NCI-H2029 treated with DMSO at 0.1 percent for 48 hours (cell line): Measurements from ENCODE around the gene EYS.
"Not testable (repeated sequence)": the region's sequence is repeated elsewhere in the genome, so short reads cannot be mapped to it uniquely, and the experiment has no call there.

Source experiments
- DNase-seq: peaks from one replicate; lab custom pipeline; 2025; lab: John Stamatoyannopoulos, UW

The EYS gene

DNA sequence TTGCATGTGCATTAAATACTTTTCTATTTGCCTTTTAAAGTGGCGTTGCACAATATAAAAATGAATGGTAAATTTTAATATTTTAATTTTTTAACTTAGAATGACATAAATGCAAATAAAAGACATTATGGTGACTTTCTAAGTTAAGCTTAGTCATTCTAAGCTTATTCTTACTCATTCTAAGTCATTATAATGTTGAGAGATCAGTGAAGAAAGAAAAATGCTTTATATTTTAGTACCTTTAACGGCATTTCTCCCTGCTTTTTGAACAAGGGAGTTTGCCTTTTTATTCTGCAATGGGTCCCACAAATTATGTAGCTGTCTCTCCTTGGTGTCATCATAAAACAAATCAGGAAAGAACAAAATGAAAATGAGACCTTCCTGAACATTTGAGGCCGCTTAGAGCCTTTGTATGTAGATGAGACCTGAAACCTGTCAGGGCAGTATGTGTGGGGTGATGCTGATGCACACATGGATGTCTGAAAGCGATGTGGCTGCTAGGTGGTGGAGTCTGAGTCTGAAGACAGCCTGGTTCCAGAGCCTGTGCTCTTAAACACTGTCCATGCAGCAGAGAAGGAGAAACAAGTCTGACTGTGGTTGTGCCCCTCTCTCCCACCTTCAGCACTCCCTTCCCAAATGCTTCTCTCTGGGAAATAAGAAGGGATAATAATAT lies 1913.4 kb downstream of the EYS start:
- DNase-seq: no peak

DNA sequence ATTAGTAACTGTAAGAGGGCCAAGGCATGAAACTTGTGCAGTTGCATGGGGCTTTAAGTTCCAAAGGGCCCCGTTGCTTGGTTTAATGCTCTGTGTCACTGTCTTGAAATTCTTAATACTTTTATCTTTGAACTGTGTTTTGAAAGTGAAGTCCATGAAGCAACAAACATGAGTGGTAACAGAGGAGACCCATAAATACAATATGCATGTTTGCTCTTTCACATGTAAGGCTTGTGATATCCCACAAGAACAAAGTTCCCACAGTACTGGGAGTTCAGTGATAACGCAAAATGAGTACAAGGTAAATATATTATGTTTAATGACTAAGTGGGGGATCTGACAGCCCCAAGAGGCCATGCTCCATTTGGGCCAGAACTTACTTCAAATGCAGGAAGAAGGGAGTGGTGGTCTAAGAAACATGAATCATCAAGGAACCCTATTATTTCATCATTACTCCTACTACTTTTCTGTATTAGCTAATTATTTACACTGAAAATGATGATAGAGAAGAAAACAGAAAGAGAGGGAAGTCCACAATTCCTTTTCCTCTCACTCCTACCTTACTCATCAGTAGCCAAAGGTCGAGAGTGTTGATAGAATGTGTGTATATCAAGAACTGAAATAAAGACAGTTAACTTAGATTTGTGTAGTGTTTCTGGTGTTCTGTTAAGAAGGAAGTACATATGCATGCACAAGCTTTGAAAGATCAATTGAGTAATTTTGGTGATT lies 1914.1 kb downstream of the EYS start:
- DNase-seq: no peak

DNA sequence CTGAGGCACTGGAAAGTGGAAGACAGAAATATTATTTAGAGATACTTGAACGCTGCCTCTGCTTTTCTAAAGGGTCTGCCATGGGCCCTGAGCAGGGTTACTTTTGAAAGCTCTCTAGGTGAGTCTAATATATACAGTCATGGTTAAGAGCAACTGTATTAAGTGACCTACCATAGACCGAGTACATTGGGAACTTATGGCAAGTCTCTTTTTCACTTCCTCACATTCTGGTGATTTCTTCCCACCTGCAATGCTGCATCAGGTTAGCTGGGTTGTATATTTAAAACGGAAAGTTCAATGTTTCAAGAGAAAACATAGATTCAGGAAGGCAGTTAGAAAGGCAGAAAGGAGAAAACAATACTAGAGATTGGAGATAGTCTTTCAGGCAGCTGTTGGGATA lies 1916.7 kb downstream of the EYS start:
- DNase-seq: no peak

DNA sequence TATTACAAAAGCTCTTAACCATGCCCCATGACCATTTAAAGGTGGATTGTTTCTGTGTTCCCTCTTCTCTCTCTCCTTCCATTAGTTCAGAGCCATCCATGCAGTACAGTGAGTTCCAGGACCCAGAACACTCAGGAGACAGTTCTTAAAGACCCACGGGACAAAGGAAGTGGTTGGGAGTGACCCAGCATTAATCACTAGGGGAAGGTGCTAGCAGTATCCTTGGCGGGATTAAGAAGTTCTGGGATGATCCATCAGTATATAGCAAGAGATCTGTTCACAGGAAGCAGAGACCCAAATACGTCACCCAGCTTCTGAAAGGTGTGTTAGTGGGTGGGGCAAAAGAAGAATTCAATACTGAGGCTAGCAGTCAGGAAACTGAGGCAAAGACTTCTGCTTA lies 1917.3 kb downstream of the EYS start:
- no peak for DNase-seq

DNA sequence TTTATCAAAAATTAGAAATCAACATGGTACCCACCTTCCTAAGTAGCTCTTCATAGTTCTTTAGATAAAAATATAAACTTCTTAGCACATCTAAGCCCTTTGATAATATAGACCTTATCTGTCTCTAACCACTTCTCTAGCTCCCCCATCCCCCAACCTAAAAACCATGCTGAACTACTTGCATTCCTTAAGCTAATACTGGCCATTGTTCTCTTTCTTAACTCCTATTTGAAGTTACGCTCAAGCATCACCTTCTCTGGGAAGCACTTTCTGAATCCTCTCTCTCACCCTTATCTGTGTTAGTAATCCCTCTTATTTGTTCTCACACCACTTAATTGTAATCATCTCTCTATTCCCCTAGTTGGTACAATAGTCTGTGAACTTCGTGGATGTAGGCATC lies 1918.5 kb downstream of the EYS start:
- DNase-seq: no peak

DNA sequence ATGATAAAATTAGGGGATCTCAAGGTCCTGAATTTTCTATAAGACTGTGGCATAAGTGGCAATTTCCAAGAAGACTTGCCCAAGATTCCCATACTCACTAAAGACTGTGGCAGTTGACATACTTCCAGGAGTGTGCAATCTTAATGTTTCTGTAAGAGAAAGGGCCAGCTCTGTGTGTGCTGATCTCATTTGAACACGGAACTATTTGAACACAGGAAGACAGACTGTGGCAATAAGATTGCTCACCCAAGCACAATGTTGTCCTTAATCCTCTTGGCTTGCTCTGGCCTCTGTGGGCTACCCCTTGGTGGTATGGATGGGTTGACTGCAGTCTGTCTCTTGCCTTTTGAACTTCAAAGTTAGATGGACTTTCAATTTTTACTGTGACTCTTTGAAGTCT lies 1920.0 kb downstream of the EYS start:
- DNase-seq: no peak

DNA sequence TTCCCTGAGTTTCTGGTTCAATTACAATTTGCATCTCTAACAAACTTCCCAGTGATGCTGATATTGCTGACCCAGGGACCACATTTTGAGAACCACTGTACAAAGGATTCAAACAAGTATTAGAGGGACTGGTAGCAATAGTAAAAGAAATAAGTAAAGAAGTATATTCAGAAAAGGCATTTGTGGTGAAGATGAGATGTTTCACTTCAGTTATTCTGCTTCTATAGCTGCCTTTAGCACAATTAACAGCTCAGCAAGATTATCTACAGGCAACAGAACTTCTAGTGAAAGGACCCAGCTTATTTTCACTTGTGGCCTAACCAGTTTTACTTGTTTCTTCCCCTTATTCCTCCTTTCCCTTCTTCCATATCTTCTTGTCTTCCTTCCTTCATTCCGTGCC lies 1922.0 kb downstream of the EYS start:
- no peak for DNase-seq

DNA sequence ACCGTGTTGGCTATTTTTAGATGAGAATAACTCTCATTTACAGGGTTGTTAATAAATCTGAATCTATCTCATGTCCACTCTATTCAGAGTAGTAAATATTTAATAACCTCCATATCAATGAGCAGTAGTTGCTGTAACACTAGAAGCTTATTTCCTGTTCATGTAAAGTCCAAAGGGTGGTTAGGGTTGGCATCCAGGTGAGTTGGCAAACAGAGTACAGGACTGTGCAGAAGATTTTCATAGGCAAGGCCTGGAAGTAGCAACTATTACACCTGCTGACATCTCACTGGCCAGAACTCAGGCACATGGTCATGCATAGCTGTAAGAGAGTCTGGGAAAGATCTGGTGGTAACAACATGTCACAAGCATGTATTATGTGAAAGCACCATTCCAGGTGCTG lies 1923.9 kb downstream of the EYS start:
- DNase-seq: no peak

DNA sequence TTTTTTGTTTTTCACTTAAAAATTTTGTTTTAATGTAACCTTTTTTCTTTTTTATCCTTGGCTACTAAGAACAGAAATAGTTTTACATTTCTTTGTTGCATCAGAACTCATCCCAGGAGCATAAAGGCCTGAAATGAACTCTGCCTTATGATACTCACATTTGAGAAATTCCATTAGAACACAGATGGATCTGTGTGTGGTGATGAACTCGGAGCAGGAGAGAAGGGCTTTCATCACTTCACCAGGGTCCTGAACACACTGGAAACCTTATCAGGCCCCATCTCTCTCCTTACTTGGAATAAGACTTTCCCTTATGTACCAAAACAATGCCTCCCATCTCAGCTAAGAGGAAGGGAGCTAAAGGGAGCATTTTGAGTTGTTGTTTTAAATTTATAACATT lies 1932.1 kb downstream of the EYS start:
- DNase-seq: no peak

DNA sequence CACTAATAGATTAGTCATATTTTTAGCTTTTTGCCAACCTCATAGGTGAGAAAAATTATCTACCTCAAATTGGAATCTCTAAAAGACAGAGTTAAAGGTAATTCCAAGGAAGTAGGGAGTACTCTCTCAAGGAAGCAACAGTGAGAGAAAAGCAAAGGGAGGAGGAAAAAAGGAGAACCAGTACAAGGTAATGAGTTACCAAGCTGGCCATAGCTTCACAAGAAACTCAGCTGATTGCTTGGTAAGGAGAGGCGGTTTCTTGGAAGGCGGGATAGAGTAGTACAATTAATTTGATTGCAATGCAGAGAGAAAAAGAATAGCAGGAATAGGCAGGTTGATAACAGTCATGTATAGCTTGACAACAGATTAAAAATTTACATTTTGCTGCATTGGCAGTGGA lies 1933.8 kb downstream of the EYS start:
- DNase-seq: no peak

DNA sequence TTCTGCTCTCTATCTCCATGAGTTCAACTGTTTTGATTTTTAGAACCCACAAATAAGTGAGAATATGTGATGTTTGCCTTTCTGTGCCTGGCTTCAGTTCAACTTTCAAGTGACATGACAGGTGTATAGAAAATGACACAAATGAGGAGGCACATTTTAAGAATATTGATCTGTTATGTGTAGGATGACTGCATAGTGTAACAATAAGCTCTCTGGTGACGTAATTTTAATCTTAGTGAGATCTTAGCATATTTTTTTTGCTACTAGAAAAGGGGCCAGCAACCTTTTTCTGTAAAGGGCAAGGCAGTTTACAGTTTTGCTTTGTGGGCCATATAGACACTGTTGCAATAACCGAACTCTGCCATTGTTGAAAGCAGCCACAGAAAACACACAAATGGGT lies 1941.2 kb downstream of the EYS start:
- no peak for DNase-seq

DNA sequence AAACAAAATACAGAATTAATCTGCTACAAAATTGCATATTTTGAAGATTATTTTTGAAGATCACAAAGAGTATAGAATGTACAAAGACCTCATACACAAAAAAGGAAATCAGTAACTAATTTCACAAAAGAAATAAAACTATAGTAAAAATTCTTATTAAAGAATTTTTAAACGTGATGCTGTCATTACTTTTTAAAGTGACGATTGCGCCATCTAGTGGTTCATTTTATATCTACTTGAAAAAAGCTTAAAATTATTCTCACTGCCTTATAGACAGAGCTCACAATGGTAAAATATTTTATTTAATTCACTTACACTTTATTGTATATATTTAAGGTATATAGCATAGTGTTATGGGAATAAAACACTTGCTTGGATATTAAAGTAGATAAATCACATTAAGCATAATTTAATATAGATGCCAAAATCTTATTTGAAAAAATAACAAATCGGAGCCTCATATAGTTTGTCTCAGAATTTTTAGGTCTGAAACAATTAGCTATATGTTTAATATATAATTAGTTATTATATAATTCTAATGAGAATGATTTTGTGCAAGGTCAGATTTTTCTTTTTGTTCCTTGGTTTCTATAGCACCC lies 1942.6 kb downstream of the EYS start:
- peak; percentile 44 for DNase-seq

DNA sequence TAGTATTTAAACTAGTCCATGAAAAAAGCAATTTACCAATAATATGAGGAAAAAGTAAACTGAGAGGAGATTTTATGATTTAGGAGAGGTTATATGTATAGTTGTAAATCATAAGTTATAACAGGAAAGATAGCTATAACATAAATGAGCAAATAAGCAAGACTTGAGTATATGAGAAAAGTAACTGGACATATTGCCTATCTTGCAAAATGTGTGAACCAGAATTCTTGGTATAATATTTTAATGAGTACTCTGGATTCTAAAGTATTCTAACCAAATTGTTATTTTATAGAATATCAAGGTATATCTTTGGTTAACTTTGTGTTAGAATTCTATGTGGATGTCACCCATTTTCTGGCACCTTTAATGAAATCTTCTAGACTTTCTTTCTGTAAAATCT lies 1946.8 kb downstream of the EYS start:
- DNase-seq: no peak

DNA sequence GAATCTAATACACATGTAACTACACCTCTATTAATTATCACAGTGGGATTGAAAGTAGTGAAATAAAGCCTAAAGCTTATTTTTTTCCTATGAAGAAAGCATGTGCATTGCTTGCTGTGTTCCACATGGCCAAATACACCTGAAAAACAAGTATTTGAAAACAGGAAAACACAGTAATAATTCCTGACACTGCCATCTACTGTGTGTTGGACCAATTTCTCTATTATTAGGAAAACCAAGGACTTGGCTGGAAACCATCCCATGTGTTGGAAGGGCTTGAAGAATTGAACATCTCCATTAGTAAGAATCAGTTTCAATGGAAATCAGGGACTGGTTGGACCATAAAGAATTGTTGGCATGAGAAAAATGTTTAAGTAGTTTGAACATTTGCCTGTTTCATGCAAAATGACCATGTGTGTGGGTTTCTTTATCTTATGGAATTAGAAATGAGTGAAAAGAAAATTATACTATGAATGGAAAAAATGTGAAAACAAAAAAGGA lies 1947.4 kb downstream of the EYS start:
- no peak for DNase-seq

DNA sequence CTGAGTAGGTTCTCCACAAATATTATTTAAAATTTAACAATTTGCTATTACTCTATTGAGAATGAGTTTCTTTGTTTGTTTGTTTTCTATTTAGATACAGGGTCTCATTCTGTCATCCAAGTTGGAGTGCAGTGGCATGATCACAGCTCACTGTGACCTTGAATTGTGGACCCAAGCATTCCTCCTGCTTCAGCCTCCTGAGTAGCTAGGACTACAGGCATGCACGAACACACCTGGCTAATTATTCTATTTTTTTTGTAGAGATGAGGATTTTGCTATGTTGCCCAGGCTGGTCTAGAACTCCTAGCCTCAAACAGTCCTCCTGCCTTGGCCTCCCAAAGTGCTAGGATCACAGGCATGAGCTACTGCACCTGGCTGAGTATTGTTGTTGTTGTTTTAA lies 1949.2 kb downstream of the EYS start:
- DNase-seq: no peak

DNA sequence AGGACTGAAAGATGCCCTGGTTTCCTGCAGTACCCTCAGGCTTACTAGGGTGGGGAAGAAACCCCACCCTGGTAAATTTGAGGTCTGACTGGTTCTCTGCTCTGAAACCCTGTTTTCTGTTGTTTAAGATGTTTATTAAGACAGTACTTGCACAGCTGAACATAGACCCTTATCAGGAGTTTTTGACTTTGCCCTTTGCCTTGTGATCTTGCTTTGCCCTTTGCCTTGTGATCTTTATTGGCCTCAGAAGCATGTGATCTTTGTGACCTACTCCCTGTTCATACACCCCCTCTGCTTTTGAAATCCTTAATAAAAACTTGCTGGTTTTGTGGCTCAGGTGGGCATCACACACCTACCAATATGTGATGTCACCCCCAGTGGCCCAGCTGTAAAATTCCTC lies 1949.8 kb downstream of the EYS start:
- DNase-seq: not testable (repeated sequence)

DNA sequence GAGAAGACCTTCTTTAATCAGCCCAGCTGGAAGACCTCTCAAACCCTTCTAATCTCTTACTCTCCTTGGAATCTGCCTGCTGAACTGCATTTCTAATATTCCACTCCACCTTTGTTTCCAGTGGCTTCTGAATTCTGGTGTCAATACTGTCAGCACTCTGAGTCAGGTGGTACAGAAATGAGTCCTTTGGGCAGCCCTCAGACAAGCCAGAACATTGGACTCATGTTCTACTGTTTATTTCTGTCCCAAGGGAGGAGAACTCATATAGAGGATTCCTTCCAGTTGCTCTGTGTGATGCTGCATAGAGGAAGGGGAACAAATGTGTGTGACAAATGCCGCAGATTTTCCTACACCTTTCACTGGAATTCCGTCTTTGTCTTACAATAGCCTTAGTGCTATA lies 1956.6 kb downstream of the EYS start:
- DNase-seq: no peak

DNA sequence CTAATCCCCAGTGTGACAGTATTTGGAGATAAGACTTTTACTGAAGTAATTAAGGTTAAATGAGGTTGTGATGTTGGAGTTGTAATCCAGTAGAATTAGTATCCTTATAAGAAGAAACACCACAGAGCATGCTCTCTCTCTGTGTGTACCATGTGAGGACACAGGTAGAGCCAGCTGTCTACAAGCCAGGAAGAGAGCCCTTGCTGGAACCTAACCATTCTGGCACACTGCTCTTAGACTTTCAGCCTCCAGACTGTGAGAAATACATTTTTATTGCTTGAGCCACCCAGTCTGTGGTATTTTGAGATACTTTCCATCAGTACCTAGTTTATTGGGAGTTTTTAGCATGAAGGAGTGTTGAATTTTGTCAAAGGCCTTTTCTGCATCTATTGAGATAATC lies 1961.2 kb downstream of the EYS start:
- no peak for DNase-seq

DNA sequence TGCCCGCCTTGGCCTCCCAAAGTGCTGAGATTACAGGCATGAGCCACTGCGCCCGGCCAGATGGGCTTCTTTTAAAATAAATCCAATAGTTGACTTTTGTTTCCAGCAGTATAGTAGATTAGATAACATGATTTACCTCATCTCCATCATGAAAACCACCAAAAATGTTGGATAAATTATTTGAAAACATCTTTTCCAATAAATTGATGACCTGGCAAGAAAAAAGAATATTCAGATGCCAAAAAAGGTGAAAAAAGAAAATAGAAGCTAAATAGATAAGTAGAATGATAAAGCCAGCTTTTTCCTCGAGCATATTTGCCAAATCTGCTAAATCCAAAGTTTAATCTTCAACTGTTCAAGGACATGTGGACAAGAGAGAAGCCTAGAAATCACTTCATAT lies 1962.2 kb downstream of the EYS start:
- DNase-seq: no peak

DNA sequence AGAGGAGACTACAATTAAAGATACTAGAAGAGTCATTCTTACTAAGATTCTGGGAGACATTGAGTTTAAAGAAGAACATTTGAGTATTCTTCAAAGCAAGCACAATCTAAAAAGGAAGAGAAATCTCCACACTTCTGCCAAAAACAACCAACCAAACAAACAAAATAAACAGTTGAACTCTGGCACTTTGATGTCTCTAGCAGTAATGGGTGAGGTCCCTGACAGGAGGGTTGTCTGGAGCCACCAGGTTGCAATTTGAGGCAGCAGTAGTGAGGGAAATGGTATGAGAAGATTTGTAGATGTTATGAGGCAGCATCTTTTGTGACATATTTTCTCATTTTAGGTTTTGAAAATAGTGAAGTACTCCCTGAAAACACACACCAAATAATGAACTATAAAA lies 1963.3 kb downstream of the EYS start:
- DNase-seq: no peak

DNA sequence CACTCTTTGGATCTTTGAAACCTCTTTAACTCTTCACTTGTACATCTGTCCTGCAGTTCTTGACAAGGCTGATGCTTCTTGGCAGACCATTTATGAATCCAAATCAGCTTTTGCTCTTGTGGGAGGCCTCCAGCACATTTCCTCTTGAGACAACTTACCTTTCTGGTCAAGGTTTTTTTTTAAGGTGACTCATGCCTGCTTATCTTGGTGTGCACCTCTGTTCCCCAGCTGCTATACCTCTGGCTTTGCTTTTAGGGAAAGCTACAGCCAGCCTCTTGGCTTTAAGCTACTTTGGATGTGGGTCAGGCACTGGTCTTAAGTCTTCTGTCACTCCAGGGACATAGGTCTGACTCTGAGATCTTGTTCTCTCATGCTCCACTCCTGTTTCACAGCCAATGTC lies 1965.0 kb downstream of the EYS start:
- DNase-seq: no peak

DNA sequence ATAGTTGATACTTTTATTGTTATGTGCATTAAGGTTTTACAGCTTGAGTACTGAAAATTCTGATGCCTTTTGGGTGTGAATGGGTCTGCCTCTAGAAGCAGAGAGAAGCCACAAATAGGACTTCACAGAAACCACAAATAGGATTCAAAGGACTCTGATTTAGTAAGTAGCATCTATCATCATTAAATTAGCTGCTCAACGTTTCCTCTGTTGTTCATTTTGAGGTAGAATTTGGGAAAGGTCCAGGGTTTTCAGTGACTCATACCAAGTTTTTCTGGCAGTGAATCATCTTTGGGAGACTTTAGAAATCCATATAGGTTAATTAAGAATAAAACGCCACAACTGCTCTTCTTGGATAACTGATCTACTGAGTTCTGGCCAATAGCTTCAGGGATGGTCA lies 1966.3 kb downstream of the EYS start:
- DNase-seq: no peak

DNA sequence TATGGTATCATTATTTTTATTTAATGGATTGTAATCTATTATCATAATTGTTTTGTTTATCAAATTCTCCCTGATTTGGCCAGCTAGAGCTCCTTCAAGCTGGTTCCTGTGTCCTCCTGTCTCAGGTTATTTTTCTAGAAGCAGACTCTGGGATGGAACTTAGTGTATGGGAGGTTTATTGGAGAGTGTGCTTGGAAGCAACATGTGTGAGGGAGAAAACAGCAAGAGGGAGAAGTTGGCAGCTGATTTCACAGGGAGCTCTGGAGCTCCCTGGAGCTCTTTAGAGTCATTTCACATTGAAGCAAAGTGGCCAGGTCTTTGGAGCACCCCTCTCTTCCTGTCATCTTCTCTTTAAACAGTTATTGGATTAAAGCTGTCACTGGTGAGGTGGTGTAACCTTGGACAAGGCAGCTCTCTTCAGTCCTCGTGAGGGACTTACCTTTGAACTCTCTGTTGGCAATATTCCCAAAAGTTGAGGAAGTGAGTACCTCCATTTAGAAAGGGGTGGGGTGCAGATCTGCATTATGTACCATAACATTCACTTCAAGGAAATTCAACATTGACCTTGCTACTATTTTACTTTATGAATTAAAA lies 1967.8 kb downstream of the EYS start:
- DNase-seq: no peak
